SK-N-SH treated with all-trans-retinoic acid at 6 μM for 48 hours (cell line): ENCODE measurements around the gene MICALL2.

Experiments
- ATAC-seq: fragments of 200-7000 bp; cut with Tn5 transposase; 3 replicates; pipeline ENCODE4 v1.9.1; 2020; ENCODE audit warnings: mild to moderate bottlenecking, moderate library complexity
- ARNTL ChIP-seq: fragments of 450-650 bp; formaldehyde crosslinking; IDR thresholded peaks from 2 replicates; pipeline ENCODE4 v1.5.0; 2020; ENCODE audit warnings: low read depth, mild to moderate bottlenecking, moderate library complexity, borderline replicate concordance
- BACH2 ChIP-seq: fragments of 250-450 bp; sonication (Bioruptor Pico); IDR thresholded peaks from 2 replicates; pipeline ENCODE4 v1.9.0; 2021; ENCODE audit warnings: mild to moderate bottlenecking, borderline replicate concordance
- CREB5 ChIP-seq: fragments of 250-450 bp; sonication (Bioruptor Pico); IDR thresholded peaks from 2 replicates; pipeline ENCODE4 v1.5.1; 2020; ENCODE audit warnings: low read depth, mild to moderate bottlenecking, moderate library complexity
- CSDC2 ChIP-seq: fragments of 250-450 bp; sonication (Bioruptor Pico); IDR thresholded peaks from 2 replicates; pipeline ENCODE4 v1.5.0; 2020; ENCODE audit warnings: mild to moderate bottlenecking, moderate library complexity
- CSRNP3 ChIP-seq: fragments of 250-450 bp; sonication (Bioruptor Pico); IDR thresholded peaks from 2 replicates; pipeline ENCODE4 v1.5.1; 2021; ENCODE audit warnings: mild to moderate bottlenecking, moderate library complexity
- ESRRG ChIP-seq: fragments of 250-450 bp; sonication (Bioruptor Pico); IDR thresholded peaks from 2 replicates; pipeline ENCODE4 v1.6.1; 2021; ENCODE audit warnings: mild to moderate bottlenecking
- GLIS3 ChIP-seq: fragments of 250-450 bp; sonication (Bioruptor Pico); IDR thresholded peaks from 2 replicates; pipeline ENCODE4 v1.5.0; 2020; ENCODE audit warnings: mild to moderate bottlenecking, moderate library complexity
- ISL1 ChIP-seq: fragments of 250-450 bp; sonication (Bioruptor Pico); IDR thresholded peaks from 2 replicates; pipeline ENCODE4 v2.1.2; 2022; ENCODE audit warnings: mild to moderate bottlenecking, moderate library complexity
- OSR1 ChIP-seq: fragments of 250-450 bp; sonication (Bioruptor Pico); IDR thresholded peaks from 2 replicates; pipeline ENCODE4 v1.8.0; 2022; ENCODE audit warnings: moderate library complexity, mild to moderate bottlenecking, inconsistent platforms
- PATZ1 ChIP-seq: fragments of 250-450 bp; sonication (Bioruptor Pico); IDR thresholded peaks from 2 replicates; pipeline ENCODE4 v1.8.0; 2020; ENCODE audit warnings: mild to moderate bottlenecking, moderate library complexity, borderline replicate concordance
- POU6F1 ChIP-seq: fragments of 250-450 bp; sonication (Bioruptor Pico); IDR thresholded peaks from 2 replicates; pipeline ENCODE4 v1.8.0; 2021; ENCODE audit warnings: low read depth, mild to moderate bottlenecking, moderate library complexity, borderline replicate concordance
- PPARA ChIP-seq: fragments of 250-450 bp; sonication (Bioruptor Pico); IDR thresholded peaks from 2 replicates; pipeline ENCODE4 v1.5.0; 2020; ENCODE audit warnings: mild to moderate bottlenecking, borderline replicate concordance
- RARB ChIP-seq: fragments of 250-450 bp; sonication (Bioruptor Pico); IDR thresholded peaks from 2 replicates; pipeline ENCODE4 v1.8.0; 2021; ENCODE audit warnings: mild to moderate bottlenecking, moderate library complexity
- SNAI2 ChIP-seq: fragments of 250-450 bp; sonication (Bioruptor Pico); IDR thresholded peaks from 2 replicates; pipeline ENCODE4 v1.5.0; 2020; ENCODE audit warnings: mild to moderate bottlenecking, moderate library complexity
- TCF4 ChIP-seq: fragments of 250-450 bp; sonication (Bioruptor Pico); IDR thresholded peaks from 2 replicates; pipeline ENCODE4 v1.8.0; 2021; ENCODE audit warnings: mild to moderate bottlenecking, moderate library complexity, borderline replicate concordance
- TOX ChIP-seq: fragments of 250-450 bp; sonication (Bioruptor Pico); IDR thresholded peaks from 2 replicates; pipeline ENCODE4 v1.8.0; 2021; ENCODE audit warnings: mild to moderate bottlenecking, moderate library complexity, borderline replicate concordance
- TSHZ2 ChIP-seq: fragments of 250-450 bp; sonication (Bioruptor Pico); IDR thresholded peaks from 2 replicates; pipeline ENCODE4 v1.5.0; 2020; ENCODE audit warnings: mild to moderate bottlenecking, moderate library complexity
- ZC3H10 ChIP-seq: fragments of 250-450 bp; sonication (Bioruptor Pico); IDR thresholded peaks from 2 replicates; pipeline ENCODE4 v1.5.1; 2021; ENCODE audit warnings: mild to moderate bottlenecking, moderate library complexity
- ZFP3 ChIP-seq: fragments of 250-450 bp; sonication (Bioruptor Pico); IDR thresholded peaks from 2 replicates; pipeline ENCODE4 v1.5.0; 2020; ENCODE audit warnings: mild to moderate bottlenecking, moderate library complexity
- ZFP30 ChIP-seq: fragments of 450-650 bp; formaldehyde crosslinking; IDR thresholded peaks from 2 replicates; pipeline ENCODE4 v1.5.0; 2022; ENCODE audit warnings: mild to moderate bottlenecking, moderate library complexity
- ZNF565 ChIP-seq: fragments of 450-650 bp; formaldehyde crosslinking; conservative IDR thresholded peaks from 2 replicates; pipeline ENCODE4 v1.5.0; 2020; ENCODE audit warnings: low read depth, mild to moderate bottlenecking, moderate library complexity
- ZNF8 ChIP-seq: fragments of 450-650 bp; formaldehyde crosslinking; IDR thresholded peaks from 2 replicates; pipeline ENCODE4 v1.5.0; 2020; ENCODE audit warnings: mild to moderate bottlenecking, moderate library complexity

MICALL2 gene

GRCh38 chr7:1452205-1452604 is 7.1 kb downstream of the MICALL2 start:
- ATAC-seq, result no peak
- TF ChIP-seq ZNF565 (no peak), TOX (CRISPR knock-in tag) (no peak), OSR1 (CRISPR knock-in tag) (no peak), ZFP3 (CRISPR knock-in tag) (no peak)

GRCh38 chr7:1450987-1451386 is 8.3 kb downstream of the MICALL2 start:
- no peak for ATAC-seq
- TF ChIP-seq ZFP30 (no peak), ARNTL (CRISPR knock-in tag) (no peak), ZNF8 (CRISPR knock-in tag) (no peak), TCF4 (no peak), PPARA (CRISPR knock-in tag) (no peak), TSHZ2 (CRISPR knock-in tag) (no peak), CREB5 (CRISPR knock-in tag) (no peak), BACH2 (CRISPR knock-in tag) (no peak)

- no peak for ATAC-seq
Observed at GRCh38 chr7:1450431-1450830, 8.8 kb downstream of the MICALL2 start.

GRCh38 chr7:1449951-1450350 is 9.3 kb downstream of the MICALL2 start:
- ATAC-seq, result no peak
- no peak for TF ChIP-seq PATZ1 (CRISPR knock-in tag)
- no peak for TF ChIP-seq OSR1 (CRISPR knock-in tag)
- no peak for TF ChIP-seq TSHZ2 (CRISPR knock-in tag)
- TF ChIP-seq CREB5 (CRISPR knock-in tag), result no peak
- no peak for TF ChIP-seq TOX (CRISPR knock-in tag)
- no peak for TF ChIP-seq SNAI2 (CRISPR knock-in tag)
- no peak for TF ChIP-seq ISL1
- no peak for TF ChIP-seq CSDC2
- no peak for TF ChIP-seq GLIS3 (CRISPR knock-in tag)
- TF ChIP-seq POU6F1 (CRISPR knock-in tag), result no peak
- no peak for TF ChIP-seq ZNF565
- no peak for TF ChIP-seq RARB (CRISPR knock-in tag)
- no peak for TF ChIP-seq CSRNP3 (CRISPR knock-in tag)
- no peak for TF ChIP-seq ARNTL (CRISPR knock-in tag)
- no peak for TF ChIP-seq ZC3H10 (CRISPR knock-in tag)
- TF ChIP-seq ZNF8 (CRISPR knock-in tag), result no peak
- TF ChIP-seq BACH2 (CRISPR knock-in tag), result no peak
- TF ChIP-seq TCF4, result no peak
- TF ChIP-seq ZFP30, result no peak
- TF ChIP-seq ESRRG (CRISPR knock-in tag), result no peak

More at GRCh38 chr7:1450431-1450830, 8.8 kb downstream of the MICALL2 start:
- TF ChIP-seq SNAI2 (CRISPR knock-in tag), result no peak
- TF ChIP-seq ARNTL (CRISPR knock-in tag), result no peak
- TF ChIP-seq ESRRG (CRISPR knock-in tag), result no peak
- no peak for TF ChIP-seq ZNF565
- TF ChIP-seq ZNF8 (CRISPR knock-in tag), result no peak
- TF ChIP-seq PPARA (CRISPR knock-in tag), result no peak
